G401.6 (cell line): ENCODE results near the gene TMEM190.
"Not testable (repeated sequence)": the region's sequence is repeated elsewhere in the genome, so short reads cannot be mapped to it uniquely, and the experiment has no call there.

ENCODE experiments used
- FAIRE-seq: peaks from 2 replicates; lab custom pipeline; 2012; peaks lifted over from hg19 to GRCh38; lab: Jason Lieb, UNC

The TMEM190 gene

GRCh38 chr19:55376241-55376933, at the start of gene TMEM190:
TSS of gene TMEM190 (plus strand) at chr19:55376826. CDS start at chr19:55376854, 28 bp downstream.
- no peak for FAIRE-seq

GRCh38 chr19:55328774-55329318, 47.8 kb upstream of the TMEM190 start:
- not testable (repeated sequence) for FAIRE-seq

- FAIRE-seq: not testable (repeated sequence)
Observed at GRCh38 chr19:55329791-55330190, 46.8 kb upstream of the TMEM190 start.

GRCh38 chr19:55333870-55334269, 42.8 kb upstream of the TMEM190 start:
- no peak for FAIRE-seq

- FAIRE-seq: no peak
Observed at GRCh38 chr19:55336101-55336500, 40.5 kb upstream of the TMEM190 start.

- peak; percentile 100 for FAIRE-seq
Observed at GRCh38 chr19:55339105-55339888, 37.3 kb upstream of the TMEM190 start, which contains the start of gene KMT5C. TSS of gene KMT5C (plus strand) at chr19:55339876. CDS start at chr19:55341937, 2,061 bp downstream.

GRCh38 chr19:55339889-55340783, 36.5 kb upstream of the TMEM190 start:
- no peak for FAIRE-seq

- no peak for FAIRE-seq
Observed at GRCh38 chr19:55340784-55341147, 35.9 kb upstream of the TMEM190 start.

- no peak for FAIRE-seq
Observed at GRCh38 chr19:55341171-55341588, 35.4 kb upstream of the TMEM190 start.

- FAIRE-seq: no peak
Observed at GRCh38 chr19:55341595-55342531, 34.8 kb upstream of the TMEM190 start.

GRCh38 chr19:55344444-55344843, 32.2 kb upstream of the TMEM190 start:
- FAIRE-seq: no peak

GRCh38 chr19:55345101-55345817, 31.4 kb upstream of the TMEM190 start:
- no peak for FAIRE-seq

- FAIRE-seq: no peak
Observed at GRCh38 chr19:55345818-55346724, 30.6 kb upstream of the TMEM190 start.

- no peak for FAIRE-seq
Observed at GRCh38 chr19:55346725-55347441, 29.7 kb upstream of the TMEM190 start.

- FAIRE-seq: no peak
Observed at GRCh38 chr19:55347442-55348009, 29.1 kb upstream of the TMEM190 start.

GRCh38 chr19:55348317-55349034, 28.1 kb upstream of the TMEM190 start:
- peak; percentile 66 for FAIRE-seq

GRCh38 chr19:55350620-55351315, 25.9 kb upstream of the TMEM190 start:
- FAIRE-seq: no peak
